ENCODE results near the gene ALG14. TPM values are rescaled to one million over a fixed set of nuclear protein-coding genes. Genes with fewer than 3 reads are reported as not detected.

The ALG14 gene
- total RNA-seq, 1 experiment from 2014 or later: 5.7 TPM

- RAD21 ChIA-PET (ENCODE audit: low non-redundant PET in 1 of 2, low total read pairs in 2 of 2, uncharacterized antibody in 2 of 2, unreplicated experiment in 2 of 2): no interaction called here
- POLR2A ChIA-PET: no interaction called here
- TF ChIP-seq TCF7L2 (IDR thresholded peaks at IDR 0.05; ENCODE audit: borderline replicate concordance, extremely low read depth, insufficient read depth, insufficient read length) (no peak), ZFX (IDR thresholded peaks at IDR 0.05) (no peak), CBX3 (IDR thresholded peaks at IDR 0.05; ENCODE audit: low read depth) (no peak), CTCF (IDR thresholded peaks at IDR 0.05 in 2 of 3, conservative IDR thresholded peaks at IDR 0.05 in 1 of 3; ENCODE audit: borderline replicate concordance in 1 of 3, insufficient read depth in 1 of 3, low read depth in 2 of 3, low read length in 2 of 3) (no peak), FOSL1 (IDR thresholded peaks at IDR 0.05; ENCODE audit: low read depth) (no peak), ZBTB33 (IDR thresholded peaks at IDR 0.05; ENCODE audit: extremely low read depth, insufficient replicate concordance, low read length) (no peak), CEBPB (IDR thresholded peaks at IDR 0.05; ENCODE audit: low read depth) (no peak), SRF (IDR thresholded peaks at IDR 0.05; ENCODE audit: low read depth) (no peak), ATF3 (IDR thresholded peaks at IDR 0.05) (no peak), EZH2 (IDR thresholded peaks at IDR 0.05) (no peak), YY1 (IDR thresholded peaks at IDR 0.05; ENCODE audit: extremely low read depth, insufficient replicate concordance, low read depth, low read length) (no peak)
- Histone ChIP-seq H3K9me2 (ENCODE audit: insufficient read depth) (no peaks in the 10 kb centered on the region), H3K9me3 (ENCODE audit: control insufficient read depth in 1 of 2, insufficient read depth in 1 of 2, low read depth in 1 of 2, low read length in 2 of 2) (no peaks in the 10 kb centered on the region), H3K4me2 (ENCODE audit: low read length) (no peak overlapping the region), H3K27ac (ENCODE audit: low read depth, low read length) (no peak overlapping the region), H2AFZ (ENCODE audit: low read depth, low read length, poor library complexity, severe bottlenecking) (no peak overlapping the region), H3K9ac (ENCODE audit: low read length) (no peak overlapping the region), H3K4me3 (replicated peaks in 1 of 2; ENCODE audit: low read depth in 1 of 2, low read length in 2 of 2) (no peak overlapping the region), H3K27me3 (ENCODE audit: insufficient read depth, low read length) (no peaks in the 10 kb centered on the region), H3K36me3 (ENCODE audit: control insufficient read depth in 1 of 2, insufficient read depth in 2 of 2, low read length in 2 of 2) (no peaks in the 10 kb centered on the region), H3K79me2 (ENCODE audit: insufficient read depth, low read length) (no peaks in the 10 kb centered on the region), H3K4me1 (ENCODE audit: control insufficient read depth in 1 of 2, insufficient read depth in 2 of 2, low read length in 2 of 2) (peaks cover 0 to 4% of the 10 kb centered on the region in 2 experiments; a peak in 1 of 4 replicates), H4K20me1 (ENCODE audit: insufficient read depth) (no peaks in the 10 kb centered on the region)
- ATAC-seq (no peak), DNase-seq (ENCODE audit: low read depth, low spot score) (no peak)
- no TSS peak for BruUV-seq (replicated peaks)
- CTCF ChIA-PET: no interaction called here
- intact Hi-C loops (cut with micrococcal nuclease): no loop called here
Observed at GRCh38 chr1:94966033-94966432, 106.7 kb downstream of the ALG14 start.

Measured in HCT116 (cell line).